ELF-1 (cell line): ENCODE data around the gene ZNF136.

Source experiments
- DNase-seq: peaks from one replicate; pipeline ENCODE4 v3.0.0-alpha.2; 2016; ENCODE audit warnings: low read depth, low spot score

Gene ZNF136

DNA sequence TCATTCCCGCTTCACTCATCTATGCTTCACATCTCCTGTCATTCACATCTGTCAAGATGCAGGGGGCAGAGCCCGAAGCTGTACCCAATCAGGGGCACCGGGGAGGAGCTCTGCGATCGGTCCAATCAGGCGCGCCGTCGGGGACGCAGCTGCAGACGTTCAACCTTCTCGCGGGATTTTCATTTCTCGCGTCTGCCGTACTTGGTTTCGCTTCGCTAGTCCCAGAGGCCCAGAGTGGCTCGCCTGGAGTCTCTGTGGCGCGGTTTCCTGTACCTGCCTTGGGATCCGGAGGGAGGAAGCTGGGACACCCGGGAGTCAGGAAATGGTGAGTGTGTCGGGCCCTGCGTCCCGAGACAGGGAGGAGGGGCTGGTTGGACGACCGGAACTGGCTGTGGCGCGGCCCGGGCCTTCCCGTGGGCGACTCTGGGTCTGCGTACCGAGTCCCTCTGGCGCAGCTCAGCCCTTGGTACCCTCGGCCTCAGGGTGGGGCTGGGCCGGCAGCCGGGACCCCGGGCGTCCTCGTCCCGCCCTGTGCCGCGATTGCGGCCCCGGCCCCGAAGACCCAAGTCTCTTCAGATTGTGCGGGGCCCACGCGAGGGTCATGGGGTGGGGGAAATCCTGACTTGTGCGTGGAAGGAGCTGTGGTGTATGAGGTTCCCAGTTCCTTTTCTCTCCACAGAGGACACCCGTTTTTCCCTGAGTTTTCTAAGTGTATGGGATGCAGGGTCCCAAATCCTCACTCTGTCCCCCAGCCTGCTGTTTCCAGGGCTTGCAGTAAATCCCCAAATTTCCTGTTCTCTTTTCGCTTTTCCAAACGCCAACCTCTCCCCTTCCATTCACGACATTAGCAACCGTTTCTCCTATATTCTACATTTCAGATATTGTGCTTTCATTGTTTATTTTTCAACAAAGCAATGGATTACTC lies at the start of gene ZNF136:
TSS of gene ZNF136 (plus strand) at position 215 of the 925 bp plus-strand sequence. CDS start at position 323, 108 bp downstream.
- peak; percentile 95 for DNase-seq

DNA sequence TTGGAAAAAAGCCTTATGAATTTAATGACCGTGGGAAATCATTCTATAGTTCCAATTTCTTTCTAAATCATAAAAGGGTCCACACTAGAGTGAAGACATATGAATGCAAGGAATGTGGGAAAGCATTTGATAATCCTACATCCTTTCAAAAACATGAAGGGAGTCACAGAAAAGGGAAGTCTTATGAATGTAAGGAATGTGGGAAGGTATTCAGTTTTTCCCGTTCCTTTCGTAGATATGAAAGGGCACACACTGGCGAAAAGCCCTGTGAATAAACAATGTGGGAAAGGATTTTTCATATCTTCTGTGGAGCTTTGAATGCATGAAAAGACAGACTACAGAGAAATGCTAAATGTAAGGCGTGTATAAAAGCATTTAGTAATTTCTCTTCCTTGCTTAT lies 49.8 kb upstream of the ZNF136 start:
- no peak for DNase-seq

DNA sequence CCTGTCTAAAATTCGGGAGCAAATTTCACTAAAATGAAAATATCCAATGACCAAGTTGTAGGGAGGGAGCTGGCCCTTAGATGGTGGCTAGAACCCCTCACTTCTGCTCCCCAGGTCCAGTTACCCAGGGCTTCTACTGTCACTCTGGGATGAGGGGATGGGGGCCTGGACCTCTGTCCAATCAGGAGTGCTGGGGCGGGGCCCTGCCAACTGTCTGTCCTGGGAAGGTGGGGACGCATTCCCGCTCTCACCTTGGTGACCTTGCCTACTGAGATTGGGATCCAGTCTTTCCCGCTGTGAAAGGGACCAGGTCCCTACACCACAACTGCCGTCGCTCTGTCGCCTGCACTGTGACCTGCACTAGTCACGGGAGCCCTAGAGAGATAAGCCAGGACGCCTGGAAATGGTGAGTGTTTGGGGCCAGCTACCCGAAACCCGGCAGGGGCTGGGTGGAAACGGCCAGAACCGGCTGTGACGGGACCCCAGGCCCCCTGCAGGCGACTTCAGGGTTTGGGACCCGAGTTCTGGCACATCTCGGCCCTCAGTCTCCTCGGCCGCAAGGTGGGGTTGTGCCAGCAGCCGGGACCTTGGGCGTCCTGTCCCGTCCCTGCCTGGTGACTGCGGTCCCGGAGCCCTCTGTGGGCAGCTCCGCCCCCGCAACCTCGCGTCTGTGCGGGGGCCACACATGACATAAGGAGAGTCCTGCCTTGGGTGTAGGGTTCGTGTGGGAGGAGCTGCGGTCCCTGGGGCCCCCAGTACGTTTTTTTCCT lies 45.5 kb upstream of the ZNF136 start:
- no peak for DNase-seq

- no peak for DNase-seq
Observed at GRCh38 chr19:12126707-12127106, 36.2 kb upstream of the ZNF136 start.

GRCh38 chr19:12133069-12133468 lies 29.8 kb upstream of the ZNF136 start:
- no peak for DNase-seq

GRCh38 chr19:12137221-12137940 lies 25.5 kb upstream of the ZNF136 start:
- DNase-seq, result no peak

DNA sequence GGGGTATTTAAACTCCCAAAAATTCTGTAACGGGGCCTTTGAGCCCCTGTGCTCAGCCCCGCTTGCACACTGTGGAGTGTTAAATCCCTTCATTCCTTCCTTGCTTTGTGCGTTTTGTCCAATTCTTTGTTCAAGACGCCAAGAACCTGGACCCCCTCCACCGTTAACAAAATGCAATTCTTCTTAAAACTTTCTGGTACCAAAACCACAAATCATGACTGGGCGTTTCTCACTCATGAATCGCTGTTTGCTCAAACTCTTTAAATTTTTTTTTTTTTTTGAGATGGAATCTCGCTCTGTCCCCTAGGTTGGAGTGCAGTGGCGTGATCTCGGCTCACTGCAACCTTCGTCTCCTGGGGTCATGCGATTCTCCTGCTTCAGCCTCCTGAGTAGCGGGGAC lies 23.6 kb upstream of the ZNF136 start:
- DNase-seq, result no peak

- peak; percentile 98 for DNase-seq
Observed at GRCh38 chr19:12139885-12140544, 22.9 kb upstream of the ZNF136 start, which contains the start of gene ZNF20. TSS of gene ZNF20 (minus strand) at chr19:12140350. CDS start at chr19:12140182, 168 bp downstream.

DNA sequence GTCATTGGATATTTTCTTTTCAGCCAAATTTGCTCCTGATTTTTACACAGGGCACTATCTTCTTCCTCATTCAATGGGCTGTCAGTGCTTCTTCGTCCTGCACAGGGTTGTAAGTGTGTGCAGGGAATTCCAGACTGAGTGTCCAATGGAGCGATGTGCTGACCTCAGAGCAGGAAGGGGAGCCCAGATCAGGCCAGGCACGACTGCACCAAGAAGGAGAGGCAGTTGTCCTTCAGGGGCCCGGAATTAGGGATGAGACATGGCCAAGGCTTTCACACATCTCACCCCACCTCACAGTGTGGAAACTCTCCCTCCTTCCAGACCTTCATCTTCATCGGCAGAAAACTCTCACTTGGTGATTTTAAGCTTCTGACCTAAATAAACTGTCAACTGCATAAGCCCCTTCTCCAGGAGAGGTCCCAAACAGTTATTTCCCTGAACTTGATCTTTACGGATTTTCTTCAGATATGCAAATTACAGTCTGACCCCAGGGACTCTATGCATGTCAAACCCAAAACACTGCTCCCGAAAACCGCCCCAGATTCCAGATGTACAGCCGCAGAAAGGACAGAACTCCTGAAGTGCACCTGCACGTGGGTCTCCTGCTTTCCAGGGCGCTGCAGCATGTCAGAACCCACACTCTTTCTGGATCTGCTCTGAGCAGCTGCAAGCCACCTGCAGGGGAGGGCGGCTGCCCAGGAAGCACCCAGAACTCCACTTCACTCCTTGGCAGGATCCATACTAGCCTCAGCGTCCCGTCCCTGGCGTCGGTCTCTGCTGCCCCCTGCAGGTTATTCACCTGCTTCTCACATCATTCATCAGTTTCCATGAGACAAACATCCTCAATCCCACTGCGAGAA lies 22.1 kb upstream of the ZNF136 start:
- peak; percentile 89 for DNase-seq

DNA sequence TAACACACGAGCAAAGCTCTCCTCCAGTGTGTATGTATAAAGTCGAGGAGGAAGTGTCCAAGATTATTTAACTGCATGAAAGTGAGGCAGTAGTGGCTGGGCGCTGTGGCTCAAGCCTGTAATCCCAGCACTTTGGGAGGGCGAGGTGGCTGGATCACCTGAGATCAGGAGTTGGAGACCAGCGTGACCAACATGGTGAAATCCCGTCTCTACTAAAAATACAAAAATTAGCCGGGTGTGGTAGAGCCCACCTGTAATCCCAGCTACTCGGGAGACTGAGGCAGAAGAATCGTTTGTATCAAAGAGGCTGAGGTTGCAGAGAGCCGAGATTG lies 21.5 kb upstream of the ZNF136 start:
- DNase-seq, result no peak

- no peak for DNase-seq
Observed at GRCh38 chr19:12145348-12145747, 17.5 kb upstream of the ZNF136 start.

GRCh38 chr19:12155324-12155860 lies 7.5 kb upstream of the ZNF136 start:
- DNase-seq, result peak; percentile 10

DNA sequence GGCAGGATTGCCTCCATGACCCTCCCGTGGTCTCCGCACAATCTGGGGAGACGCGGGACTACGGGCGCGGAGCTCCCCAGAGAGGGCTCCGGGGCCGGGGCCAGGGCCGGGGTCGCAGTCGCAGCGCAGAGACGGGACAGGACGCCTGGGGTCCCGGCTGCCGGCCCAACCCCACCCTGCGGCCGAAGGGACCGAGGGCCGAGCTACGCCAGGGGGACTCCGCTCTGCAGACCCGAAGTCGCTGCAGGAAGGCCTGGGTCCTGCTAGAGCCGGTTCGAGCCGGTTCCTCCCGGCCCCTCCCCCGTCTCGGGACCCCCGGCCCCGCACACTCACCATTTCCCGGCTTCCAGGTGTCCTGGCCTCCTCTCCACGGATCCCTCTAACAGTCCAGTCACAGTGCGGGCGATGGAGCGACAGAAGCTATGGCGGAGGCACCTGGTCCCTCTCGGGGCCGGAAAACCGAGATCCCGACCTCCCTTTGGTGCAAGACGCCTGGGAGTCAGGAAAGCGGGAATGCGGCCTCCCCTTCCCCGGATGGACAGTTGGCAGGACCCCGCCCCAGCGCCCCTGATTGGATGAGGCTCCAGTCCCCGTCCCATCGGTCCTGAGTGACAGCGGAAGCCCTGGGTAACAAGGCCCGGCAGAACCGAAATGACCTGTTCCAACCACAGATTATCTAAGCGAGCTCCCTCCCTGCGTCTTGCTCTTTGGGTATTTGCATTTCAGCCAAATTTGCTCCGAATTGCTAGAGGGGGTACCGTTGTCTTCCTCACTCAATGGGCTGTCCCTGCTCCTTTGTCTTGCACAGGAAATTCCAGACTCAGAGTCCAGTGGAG lies 6.5 kb upstream of the ZNF136 start, which contains the start of gene ZNF625:
TSS of gene ZNF625 (minus strand) at position 512 of the 836 bp plus-strand sequence. CDS start at position 336, 176 bp downstream.
- peak; percentile 95 for DNase-seq

DNA sequence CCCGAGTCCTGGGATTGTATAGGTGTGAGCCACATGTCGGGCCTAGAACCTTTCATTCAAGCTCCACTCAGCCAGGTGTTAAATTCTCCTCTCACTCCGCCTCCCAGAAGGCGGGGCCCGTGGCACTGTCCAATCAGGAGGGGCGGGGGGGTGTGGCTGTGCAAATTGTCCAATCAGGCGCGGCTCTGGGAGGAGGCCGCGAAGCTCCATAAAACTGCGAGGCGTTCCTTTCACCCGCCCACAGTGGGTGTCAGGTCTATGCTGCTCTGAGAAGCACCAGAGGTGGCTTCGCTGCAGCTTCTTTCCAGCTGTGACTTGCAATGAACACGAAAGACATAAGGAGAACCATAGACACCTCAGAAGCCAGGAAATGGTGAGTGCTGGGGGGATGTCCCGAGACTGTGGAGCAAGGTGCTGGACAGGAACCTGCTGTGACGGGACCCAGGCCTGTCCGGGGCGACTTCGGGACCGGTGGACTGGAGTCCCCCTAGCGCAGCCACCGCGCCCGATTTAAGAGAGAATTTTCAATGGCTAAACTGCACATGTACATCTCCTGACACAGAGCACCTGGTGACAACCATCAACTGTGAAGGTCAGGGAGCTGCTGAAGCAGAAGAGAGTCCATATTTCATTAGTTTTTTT lies 3.0 kb upstream of the ZNF136 start:
- DNase-seq, result no peak

DNA sequence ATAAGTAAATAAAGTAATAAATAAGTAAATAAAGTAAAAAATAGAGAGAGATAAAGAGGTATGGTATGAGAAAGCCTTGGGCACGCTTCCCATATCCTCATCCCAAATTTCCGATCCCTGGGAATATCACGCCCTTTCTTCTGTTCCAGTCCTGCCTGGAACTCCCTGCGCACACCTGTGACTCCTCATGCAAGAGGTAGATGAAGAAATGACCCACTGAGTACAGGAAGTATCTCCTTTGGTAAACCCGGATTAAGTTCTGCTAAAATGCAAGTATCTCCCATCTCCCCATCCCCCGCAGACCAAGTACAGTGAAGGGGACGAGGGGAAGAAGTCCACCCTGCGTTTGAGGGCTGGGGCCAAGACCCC lies 399 bp upstream of the ZNF136 start:
- DNase-seq, result no peak

GRCh38 chr19:12163826-12164225 lies 930 bp downstream of the ZNF136 start:
- DNase-seq, result no peak

GRCh38 chr19:12166626-12167025 lies 3.7 kb downstream of the ZNF136 start:
- no peak for DNase-seq

GRCh38 chr19:12180377-12180776 lies 17.5 kb downstream of the ZNF136 start:
- DNase-seq, result no peak

- no peak for DNase-seq
Observed at GRCh38 chr19:12187625-12188024, 24.7 kb downstream of the ZNF136 start.
